Activated gamma-delta T cell treated with Interleukin-2 at 50 U/mL for 16 hours (primary cell): ENCODE data around the gene LRRC8C.
A peak's percentile ranks its signal among the peaks of the same experiment; 100 is the strongest.

Source experiments
- DNase-seq: peaks from one replicate; pipeline ENCODE4 v3.0.0-alpha.2; 2020

Gene LRRC8C

DNA sequence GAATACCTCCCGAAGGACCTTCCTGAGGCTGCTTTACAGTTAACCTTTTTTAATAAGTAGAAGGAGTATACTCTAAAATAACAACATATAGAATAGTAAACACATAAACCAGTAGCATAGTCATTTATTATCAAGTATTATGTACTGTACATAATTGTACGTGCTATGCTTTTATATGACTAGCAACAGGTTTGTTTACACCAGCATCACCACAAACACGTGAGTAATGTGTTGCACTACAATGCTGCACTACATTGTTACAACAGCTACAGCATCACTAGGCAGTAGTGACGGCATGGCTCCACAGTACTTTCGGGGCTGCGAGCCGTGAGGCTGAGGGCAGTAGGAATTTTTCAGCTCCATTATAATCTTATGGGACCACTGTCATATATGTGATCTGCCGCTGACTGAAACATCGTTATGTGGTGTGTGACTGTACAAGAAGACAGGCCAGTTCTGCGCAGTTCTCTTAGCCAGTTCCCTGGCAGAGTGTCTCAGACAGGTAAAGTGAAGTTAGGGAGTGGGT lies 105.1 kb downstream of the LRRC8C start:
- DNase-seq: no peak

- DNase-seq: peak; percentile 11
Observed at GRCh38 chr1:89739013-89739843, 106.3 kb downstream of the LRRC8C start.

DNA sequence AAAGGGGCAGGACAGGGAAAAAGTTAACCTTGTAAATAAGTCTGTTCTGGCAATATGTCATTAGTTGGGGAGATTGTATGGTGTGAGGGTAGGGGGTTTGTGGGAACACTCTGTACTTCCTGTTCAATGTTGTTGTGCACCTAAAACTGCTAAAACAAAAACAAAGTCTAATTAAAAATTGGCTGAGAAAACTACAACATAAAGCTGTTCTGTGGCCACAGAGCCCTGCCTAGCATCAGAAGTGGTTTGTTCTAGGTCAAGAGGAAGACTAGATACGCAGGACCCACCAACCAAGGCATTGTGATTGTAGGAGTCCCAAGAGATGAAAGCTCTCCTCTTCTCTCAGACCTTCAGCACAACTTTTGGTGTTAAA lies 106.9 kb downstream of the LRRC8C start:
- DNase-seq: no peak

GRCh38 chr1:89743788-89744187 lies 110.9 kb downstream of the LRRC8C start:
- DNase-seq: no peak

GRCh38 chr1:89746424-89747149 lies 113.7 kb downstream of the LRRC8C start:
- no peak for DNase-seq

GRCh38 chr1:89753761-89754160 lies 120.8 kb downstream of the LRRC8C start:
- DNase-seq: no peak

DNA sequence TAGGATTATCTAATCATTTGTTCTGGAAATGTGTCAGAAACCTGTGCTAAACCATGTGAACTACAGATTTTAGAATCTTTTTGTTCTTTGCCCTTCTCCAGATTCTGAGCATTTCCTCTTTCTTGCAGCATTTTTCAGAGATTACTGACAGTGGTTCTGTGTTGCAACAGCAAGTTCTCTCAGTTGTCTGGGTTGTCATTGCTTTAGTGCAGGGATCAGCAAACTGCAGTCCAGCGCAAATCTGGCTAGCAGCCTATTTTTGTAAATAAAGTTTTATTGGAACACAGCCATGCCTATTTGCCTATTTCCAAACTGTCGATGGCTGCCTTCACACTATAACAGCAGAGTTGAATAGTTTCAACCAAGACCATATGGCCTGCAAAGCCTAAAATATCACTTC lies 121.6 kb downstream of the LRRC8C start:
- no peak for DNase-seq

GRCh38 chr1:89755591-89755990 lies 122.7 kb downstream of the LRRC8C start:
- DNase-seq: no peak

DNA sequence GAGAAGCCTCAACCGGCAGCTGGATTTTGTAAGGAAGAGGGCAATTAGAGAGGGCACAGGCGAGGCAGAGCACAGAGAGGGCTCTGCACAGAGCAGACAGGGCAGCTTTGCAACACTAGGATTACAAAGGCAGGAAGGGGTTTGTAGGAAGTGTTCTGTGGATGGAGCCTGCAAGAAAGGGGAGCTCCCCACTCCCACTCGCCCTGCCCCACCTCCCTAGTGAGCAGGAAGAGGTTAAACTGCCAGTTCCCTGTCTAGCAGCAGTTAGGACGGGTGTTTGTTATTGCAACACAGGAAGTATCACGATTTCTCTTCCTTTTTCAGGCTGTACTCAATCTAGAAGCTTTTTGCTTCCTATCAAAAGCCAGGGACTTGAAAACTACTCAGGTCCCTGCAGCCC lies 124.6 kb downstream of the LRRC8C start:
- DNase-seq: no peak

- no peak for DNase-seq
Observed at GRCh38 chr1:89758156-89758555, 125.2 kb downstream of the LRRC8C start.

- DNase-seq: no peak
Observed at GRCh38 chr1:89759036-89759435, 126.1 kb downstream of the LRRC8C start.

- DNase-seq: no peak
Observed at GRCh38 chr1:89760496-89760895, 127.6 kb downstream of the LRRC8C start.

DNA sequence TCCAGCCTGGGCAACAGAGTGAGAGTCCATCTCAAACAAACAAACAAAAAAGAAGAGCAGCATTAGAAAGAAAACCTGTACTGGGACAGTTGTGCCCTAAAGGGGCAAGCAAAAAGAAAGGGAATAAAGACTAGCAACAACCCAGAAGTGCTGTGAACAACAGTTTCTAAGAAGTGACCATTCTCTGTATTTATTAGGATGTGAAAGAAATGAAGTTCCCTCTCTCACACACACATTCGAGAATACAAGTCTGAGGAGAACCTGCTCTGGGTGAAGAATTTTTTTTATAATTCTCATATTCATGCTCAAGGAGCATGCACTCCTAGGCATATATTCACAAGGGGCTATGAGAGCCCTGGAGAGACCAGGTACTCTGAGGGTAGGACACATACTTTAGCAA lies 128.4 kb downstream of the LRRC8C start:
- DNase-seq: no peak

GRCh38 chr1:89761901-89762300 lies 129.0 kb downstream of the LRRC8C start:
- no peak for DNase-seq

DNA sequence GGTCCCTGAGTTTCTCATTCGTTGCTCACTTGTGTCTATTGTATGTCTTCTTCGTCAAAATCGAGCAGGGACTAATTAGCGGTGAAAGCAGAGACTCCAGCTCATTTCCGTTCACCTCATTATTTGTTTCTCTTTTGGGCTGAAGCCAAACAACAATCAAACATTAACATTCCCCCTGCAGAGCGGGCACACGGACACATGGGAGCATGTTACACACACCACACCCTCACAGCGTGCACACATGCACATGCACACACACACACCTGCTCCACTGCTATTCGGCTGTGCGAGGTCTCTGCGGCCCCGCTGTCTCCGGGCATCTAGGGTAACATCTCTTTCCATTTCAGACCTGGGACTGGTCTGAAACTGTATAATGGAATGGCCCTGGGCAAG lies 129.5 kb downstream of the LRRC8C start:
- no peak for DNase-seq

DNA sequence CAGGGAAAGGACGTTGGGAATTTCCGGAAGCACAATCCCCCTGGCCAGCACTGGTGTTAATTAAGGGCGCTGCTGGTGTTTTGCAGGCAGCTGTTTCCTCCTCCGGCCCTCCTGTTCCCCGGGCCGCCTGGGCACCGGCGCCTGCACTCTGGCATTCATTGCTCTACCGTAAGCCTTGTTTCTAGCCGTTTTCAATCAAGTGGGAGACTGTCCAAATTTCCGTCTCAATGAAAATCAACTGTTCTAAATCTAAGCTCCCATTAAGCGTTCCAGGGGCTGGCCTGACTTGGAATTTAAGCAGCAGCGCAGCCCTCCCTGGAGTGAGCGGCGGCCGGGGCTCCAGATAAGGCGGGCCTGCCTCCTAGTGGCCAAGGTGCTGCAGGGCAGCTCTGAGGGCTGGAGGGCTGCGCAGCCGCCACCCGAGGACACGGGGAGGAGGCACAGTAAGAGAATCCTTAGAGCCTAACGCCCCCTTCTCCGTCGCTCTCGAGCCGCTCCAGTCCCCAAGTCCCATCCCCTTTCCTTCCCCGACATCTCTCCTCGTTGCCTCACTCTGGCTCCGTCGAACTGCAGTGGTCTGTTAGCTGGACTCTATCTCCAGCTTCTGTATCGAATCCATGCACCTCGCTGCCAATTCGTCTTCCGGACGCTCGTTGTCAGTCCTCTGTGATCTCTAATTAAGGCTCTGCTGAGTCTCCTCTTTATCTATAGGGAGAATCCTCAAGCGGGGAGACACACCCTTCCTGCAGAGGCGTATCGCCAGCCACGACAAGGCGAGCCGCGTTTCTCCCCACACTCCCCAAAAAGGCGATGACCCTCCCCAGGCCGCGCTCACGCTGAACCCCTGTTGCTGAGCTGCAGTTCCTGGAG lies 130.1 kb downstream of the LRRC8C start:
- DNase-seq: peak; percentile 85

DNA sequence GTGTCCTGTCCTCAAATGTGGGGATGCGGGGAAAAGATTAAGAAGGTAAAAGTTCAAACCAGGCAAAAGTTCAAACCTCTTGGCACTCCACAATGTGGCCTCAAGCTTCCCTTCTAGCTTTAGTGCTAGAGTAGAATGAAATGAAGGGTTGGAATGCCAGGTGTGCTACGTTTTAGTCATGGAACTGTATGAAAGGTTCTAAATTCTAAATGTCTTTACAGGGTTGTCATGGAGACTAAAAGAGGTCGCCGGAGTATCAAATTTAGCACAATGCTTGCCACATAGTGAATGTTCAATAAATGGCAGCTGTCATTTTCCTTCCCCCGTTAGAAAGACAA lies 130.7 kb downstream of the LRRC8C start:
- DNase-seq: no peak

DNA sequence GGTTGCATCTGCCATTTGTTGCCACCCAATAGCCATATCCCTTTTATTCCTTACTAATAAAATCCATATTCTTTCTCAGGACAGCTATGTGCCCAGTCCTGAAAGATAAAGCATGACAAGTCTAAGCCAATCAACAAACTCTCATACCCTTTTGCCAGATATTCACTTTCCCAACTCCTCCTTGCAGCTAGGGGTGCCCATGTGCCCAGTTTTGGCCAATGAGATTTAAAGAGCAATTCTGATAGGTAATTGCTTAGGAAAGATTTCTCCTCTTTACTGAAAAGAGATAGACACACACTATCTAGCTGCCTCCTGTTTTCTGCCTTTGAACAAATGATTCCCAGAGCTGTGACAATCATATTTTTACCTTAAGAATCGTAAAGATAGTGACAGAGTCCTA lies 132.9 kb downstream of the LRRC8C start:
- no peak for DNase-seq

DNA sequence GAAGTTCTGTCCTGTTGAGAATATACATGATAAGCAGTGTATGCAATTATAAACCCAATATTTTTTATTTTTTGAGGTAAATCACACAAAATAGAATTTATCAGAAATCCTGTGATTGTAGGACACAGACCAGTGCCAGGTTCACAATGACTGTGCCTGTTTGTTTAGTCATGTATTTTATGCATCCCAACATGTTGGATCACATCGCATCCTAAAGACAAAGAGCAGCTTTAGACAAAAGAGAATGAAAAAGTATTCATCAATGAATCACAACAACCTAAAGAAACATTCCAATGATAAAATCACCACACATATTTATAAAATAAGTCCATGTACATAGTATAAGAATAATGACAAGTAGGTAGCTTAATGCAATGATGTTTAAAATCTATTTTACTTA lies 134.7 kb downstream of the LRRC8C start:
- no peak for DNase-seq
